ENCODE results near the gene CCZ1. TPM values are rescaled to one million over a fixed set of nuclear protein-coding genes. Genes with fewer than 3 reads are reported as not detected.
A peak's percentile ranks its signal among the peaks of the same experiment; 100 is the strongest.
"Not testable (repeated sequence)": the region's sequence is repeated elsewhere in the genome, so short reads cannot be mapped to it uniquely, and the experiment has no call there.

Gene CCZ1
- 39.9 and 44.9 TPM in 2 replicates for total RNA-seq

- DNase-seq (ENCODE audit: low read depth in 2 of 2) = peak; percentile 37 to 76
These were observed at the start of gene CCZ1 for GRCh38 chr7:5898480-5899224. TSS of gene CCZ1 (plus strand) at chr7:5898733. CDS start at chr7:5898800, 67 bp downstream.

GRCh38 chr7:5850944-5851343 is 47.6 kb upstream of the CCZ1 start:
- DNase-seq (ENCODE audit: low read depth in 2 of 2) = no peak

GRCh38 chr7:5854738-5855137 is 43.8 kb upstream of the CCZ1 start:
- DNase-seq (ENCODE audit: low read depth in 2 of 2) = no peak

- DNase-seq (ENCODE audit: low read depth in 2 of 2) = not testable (repeated sequence)
These were observed 41.4 kb upstream of the CCZ1 start for GRCh38 chr7:5857041-5857575.

GRCh38 chr7:5858494-5858893 is 40.0 kb upstream of the CCZ1 start:
- not testable (repeated sequence) for DNase-seq (ENCODE audit: low read depth in 2 of 2)

GRCh38 chr7:5861281-5861680 is 37.3 kb upstream of the CCZ1 start:
- DNase-seq (ENCODE audit: low read depth in 2 of 2) = not testable (repeated sequence)

- DNase-seq (ENCODE audit: low read depth in 2 of 2) = not testable (repeated sequence)
These were observed 35.7 kb upstream of the CCZ1 start for GRCh38 chr7:5862753-5863366.

- DNase-seq (ENCODE audit: low read depth in 2 of 2) = peak in 1 of 2 donors; percentile 3
These were observed 33.1 kb upstream of the CCZ1 start for GRCh38 chr7:5865279-5865931.

GRCh38 chr7:5867060-5867459 is 31.5 kb upstream of the CCZ1 start:
- DNase-seq (ENCODE audit: low read depth in 2 of 2) = no peak

- not testable (repeated sequence) for DNase-seq (ENCODE audit: low read depth in 2 of 2)
These were observed 29.6 kb upstream of the CCZ1 start for GRCh38 chr7:5868928-5869341.

GRCh38 chr7:5869691-5870090 is 28.8 kb upstream of the CCZ1 start:
- DNase-seq (ENCODE audit: low read depth in 2 of 2) = no peak

- DNase-seq (ENCODE audit: low read depth in 2 of 2) = no peak
These were observed 28.2 kb upstream of the CCZ1 start for GRCh38 chr7:5870311-5870710.

GRCh38 chr7:5872326-5872725 is 26.2 kb upstream of the CCZ1 start:
- no peak for DNase-seq (ENCODE audit: low read depth in 2 of 2)

GRCh38 chr7:5879591-5879990 is 18.9 kb upstream of the CCZ1 start:
- not testable (repeated sequence) for DNase-seq (ENCODE audit: low read depth in 2 of 2)

GRCh38 chr7:5880106-5880505 is 18.4 kb upstream of the CCZ1 start:
- DNase-seq (ENCODE audit: low read depth in 2 of 2) = not testable (repeated sequence)

GRCh38 chr7:5884431-5884830 is 14.1 kb upstream of the CCZ1 start:
- not testable (repeated sequence) for DNase-seq (ENCODE audit: low read depth in 2 of 2)

GRCh38 chr7:5888021-5888420 is 10.5 kb upstream of the CCZ1 start:
- not testable (repeated sequence) for DNase-seq (ENCODE audit: low read depth in 2 of 2)

- not testable (repeated sequence) for DNase-seq (ENCODE audit: low read depth in 2 of 2)
These were observed 8.3 kb upstream of the CCZ1 start for GRCh38 chr7:5890244-5890643.

- DNase-seq (ENCODE audit: low read depth in 2 of 2) = no peak
These were observed 6.0 kb upstream of the CCZ1 start for GRCh38 chr7:5892498-5892897.

- peak in 1 of 2 donors; percentile 14 for DNase-seq (ENCODE audit: low read depth in 2 of 2)
These were observed 1.1 kb upstream of the CCZ1 start for GRCh38 chr7:5897369-5897919.

GRCh38 chr7:5903002-5903401 is 4.5 kb downstream of the CCZ1 start:
- DNase-seq (ENCODE audit: low read depth in 2 of 2) = not testable (repeated sequence)

- DNase-seq (ENCODE audit: low read depth in 2 of 2) = not testable (repeated sequence)
These were observed 6.2 kb downstream of the CCZ1 start for GRCh38 chr7:5904726-5905125.

All from lung microvascular endothelial cell (primary cell).